Retinal pigment epithelial cell (primary cell): ENCODE data around the gene FZD10.

Source experiments
- DNase-seq: peaks from one replicate; pipeline ENCODE4 v3.0.0-alpha.2; 2010; ENCODE audit warnings: low read depth
- H3K4me3 ChIP-seq: 2 replicates; pipeline ENCODE4 v1.5.1; 2011; ENCODE audit warnings: mild to moderate bottlenecking, low read length, control low read depth, moderate library complexity
- CTCF ChIP-seq: conservative IDR thresholded peaks from 2 replicates; pipeline ENCODE4 v1.5.1; 2011; ENCODE audit warnings: low read depth, low read length, control low read depth, inconsistent platforms

The FZD10 gene

GRCh38 chr12:130204541-130204953, 42.3 kb downstream of the FZD10 start:
- no peak overlapping the region for H3K4me3 ChIP-seq
- no peak for DNase-seq
- TF ChIP-seq CTCF: no peak

GRCh38 chr12:130205495-130205894, 43.2 kb downstream of the FZD10 start:
- no peak for DNase-seq
- H3K4me3 ChIP-seq: no peak overlapping the region
- TF ChIP-seq CTCF: no peak

GRCh38 chr12:130212384-130212989, 50.2 kb downstream of the FZD10 start:
- no peak overlapping the region for H3K4me3 ChIP-seq
- DNase-seq: no peak
- TF ChIP-seq CTCF: no peak

GRCh38 chr12:130213249-130213648, 51.0 kb downstream of the FZD10 start:
- H3K4me3 ChIP-seq: no peak overlapping the region
- no peak for DNase-seq
- no peak for TF ChIP-seq CTCF

GRCh38 chr12:130214686-130215395, 52.6 kb downstream of the FZD10 start:
- TF ChIP-seq CTCF: no peak

More at GRCh38 chr12:130214686-130215395, 52.6 kb downstream of the FZD10 start:
- DNase-seq: no peak
- H3K4me3 ChIP-seq: no peak overlapping the region
